Activated CD8-positive, alpha-beta memory T cell treated with anti-CD3 and anti-CD28 coated beads, Interleukin-2, amount 50 U/mL, for 1 hour (primary cell): ENCODE data around the gene KRR1.

Source experiments
- DNase-seq: peaks from one replicate; pipeline ENCODE4 v3.0.0-alpha.2; 2020; ENCODE audit errors: extremely low read depth

Gene KRR1

DNA sequence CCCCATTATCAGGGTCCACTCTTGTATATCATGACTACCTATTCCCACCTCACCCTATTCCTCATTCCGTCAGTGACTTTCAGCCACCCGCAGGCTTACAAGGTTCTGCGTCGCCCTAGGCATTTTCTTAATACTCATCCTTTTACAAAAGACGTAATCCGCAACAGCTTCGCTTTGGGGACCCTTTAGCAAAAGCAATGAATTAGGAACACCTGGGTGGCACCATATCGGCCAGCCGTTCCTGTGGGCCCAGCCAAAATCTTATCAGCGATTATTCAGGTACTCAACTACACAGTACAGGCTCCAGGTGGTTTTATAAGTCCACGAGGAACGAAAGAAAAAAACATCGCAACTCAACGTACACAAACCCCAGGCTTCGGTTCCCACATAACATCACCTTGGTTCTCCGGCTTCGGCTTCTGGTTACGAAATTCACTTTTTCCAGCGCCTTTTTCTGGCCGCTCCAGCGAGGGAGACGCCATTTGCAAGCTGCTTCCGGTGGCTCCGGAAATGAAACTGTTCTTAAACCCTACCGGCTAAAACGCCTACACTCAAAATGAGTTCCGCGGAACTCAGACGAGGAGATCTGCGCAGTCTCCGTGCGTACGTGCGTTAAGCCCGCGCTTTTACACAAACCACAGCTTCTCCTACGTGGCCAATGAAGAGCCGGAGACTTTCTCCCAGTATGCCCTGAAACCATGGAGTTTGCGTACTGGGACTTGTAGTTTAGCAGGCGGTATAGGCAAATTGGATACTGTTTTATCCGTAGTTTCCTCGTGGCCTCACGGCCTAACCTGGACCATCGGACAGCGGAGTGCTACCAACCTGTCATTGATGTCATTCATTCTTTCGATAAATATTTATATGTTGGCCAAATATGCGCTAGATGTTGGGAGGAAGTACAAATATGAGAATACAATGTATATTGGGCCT is at the start of gene KRR1:
Gene KRR1, minus strand, starts transcription at position 494 of the 933 bp plus-strand sequence. Its CDS starts 12 bp downstream, at position 482.
- DNase-seq: peak; percentile 81

DNA sequence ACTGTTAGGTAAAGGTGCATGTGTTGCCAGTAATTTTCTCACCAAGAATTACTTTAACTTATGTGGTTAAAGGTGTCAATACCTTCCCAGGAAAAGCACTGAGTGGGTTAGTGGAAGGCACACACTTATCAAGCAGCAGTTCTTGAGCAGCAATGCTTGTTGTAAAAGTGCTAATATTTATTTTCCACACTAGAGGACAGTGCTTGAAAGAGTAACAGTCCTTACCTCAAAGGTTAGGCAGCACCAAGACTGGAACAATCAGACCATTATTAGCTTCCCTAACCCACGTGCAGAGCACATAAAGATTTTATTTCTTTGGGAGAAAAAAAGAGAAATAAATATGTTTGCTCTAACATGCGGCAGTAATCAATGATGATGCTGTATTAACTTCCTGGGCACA is 48.8 kb upstream of the KRR1 start:
- no peak for DNase-seq

DNA sequence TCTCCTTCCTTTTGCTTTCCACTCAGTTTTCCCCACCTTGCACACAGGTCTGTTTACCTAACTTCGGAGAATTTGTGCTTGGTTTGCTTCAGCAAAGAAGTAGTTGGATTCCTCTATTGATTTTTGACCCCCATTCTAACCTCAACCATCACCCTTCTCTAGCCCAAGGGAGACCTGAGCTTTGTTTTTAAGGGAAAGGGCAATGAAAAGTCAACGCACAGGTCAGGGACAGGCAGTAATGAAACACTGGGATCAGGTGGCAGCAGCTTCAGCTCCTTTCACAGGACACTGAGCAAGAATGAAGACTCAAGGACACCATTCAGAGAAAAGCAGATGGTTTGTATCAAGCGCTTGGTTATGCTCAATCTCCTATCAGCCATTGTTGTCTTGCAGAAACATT is 46.9 kb upstream of the KRR1 start:
- DNase-seq: no peak

DNA sequence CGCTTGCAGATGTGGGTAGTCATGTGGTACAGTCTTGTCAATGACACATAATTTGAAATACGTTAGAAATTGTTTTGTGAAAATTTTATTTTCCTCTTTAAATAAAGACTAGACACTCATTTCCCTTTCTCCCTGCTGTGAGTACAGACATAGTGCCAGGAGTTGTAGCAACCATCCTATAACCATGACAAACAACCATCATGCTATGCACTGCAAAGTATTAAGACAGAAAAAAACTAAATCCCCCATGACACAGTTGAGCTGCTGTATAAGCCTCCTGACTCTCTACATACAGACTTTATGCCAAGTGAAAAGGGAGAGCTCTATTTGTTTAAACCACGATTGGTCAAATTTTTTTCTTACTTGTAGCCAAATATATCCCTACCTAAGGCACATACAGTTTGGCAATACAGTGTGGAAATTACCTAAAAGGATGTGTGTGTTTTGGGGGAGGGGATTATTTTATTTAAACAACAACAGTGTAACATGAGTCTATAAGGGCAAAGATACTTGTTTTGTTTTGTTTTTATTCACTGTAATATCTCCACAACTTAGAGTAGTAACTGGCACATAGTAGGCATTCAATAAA is 45.0 kb upstream of the KRR1 start:
- no peak for DNase-seq

DNA sequence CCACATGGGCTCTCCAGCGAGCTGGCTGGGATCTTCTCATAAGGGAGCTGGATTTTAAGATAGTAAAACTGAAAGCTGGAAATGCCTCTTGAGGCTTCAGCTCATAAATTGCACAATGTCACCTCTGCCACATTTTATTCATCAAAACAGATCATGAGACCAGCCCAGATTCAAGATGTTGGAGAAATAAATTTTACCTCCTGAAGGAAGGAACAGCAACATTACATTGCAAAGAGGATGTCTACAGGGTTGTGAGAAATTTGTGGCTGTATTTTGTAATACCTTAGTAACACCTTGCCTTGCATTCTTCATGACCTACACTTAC is 43.1 kb upstream of the KRR1 start:
- DNase-seq: no peak

DNA sequence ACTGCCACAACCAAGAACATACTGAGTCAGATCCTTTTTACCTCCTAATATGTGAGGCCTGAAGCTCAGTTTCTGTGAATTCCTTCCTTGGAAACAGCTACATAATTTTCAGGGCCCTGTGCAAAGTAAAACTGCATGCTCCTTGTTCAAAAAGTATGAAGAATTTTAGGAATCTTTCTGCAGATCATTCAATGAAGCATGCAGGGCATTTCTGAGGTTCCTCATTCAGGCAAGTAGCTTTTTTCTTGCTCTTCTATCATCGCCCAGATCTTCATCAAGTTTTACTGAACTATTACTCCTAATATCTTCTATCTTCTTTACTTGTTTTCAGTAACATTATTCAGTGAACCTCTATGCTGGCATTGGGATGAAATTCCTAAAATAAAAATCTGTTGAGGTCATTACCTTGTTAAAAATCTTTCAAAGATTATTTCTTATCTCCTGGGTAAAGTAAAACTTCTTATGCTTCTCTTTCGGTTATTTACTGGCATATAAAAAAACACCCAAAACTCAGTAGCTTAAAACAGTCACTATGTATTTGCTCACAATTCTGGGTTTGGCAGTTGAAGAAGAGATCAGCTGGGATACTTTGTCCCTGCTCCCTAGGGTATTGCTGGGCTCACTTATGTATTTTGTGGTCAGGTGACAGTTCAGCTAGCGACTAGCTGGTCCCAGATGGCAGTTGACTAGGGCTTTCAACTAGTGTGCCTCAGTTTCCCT is 42.6 kb upstream of the KRR1 start:
- no peak for DNase-seq

DNA sequence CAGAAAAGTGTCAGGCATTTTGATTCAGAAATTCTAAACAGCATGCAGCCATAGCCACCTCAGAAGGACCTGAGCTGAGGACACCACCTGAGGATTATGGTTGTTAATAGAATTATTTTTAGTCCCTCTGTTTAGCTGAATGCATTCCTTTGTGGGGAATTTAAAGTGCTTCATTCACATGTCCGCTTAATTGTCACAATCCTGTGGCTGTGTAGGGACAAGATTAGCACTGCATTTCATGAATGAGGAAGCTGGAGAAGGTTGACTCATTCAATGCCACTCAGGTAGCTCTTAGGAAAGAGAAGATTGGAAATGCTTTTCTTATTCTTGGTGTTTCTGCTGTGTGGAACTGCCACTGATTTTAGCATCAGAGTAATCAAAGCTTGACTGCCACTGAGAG is 42.0 kb upstream of the KRR1 start:
- DNase-seq: no peak

DNA sequence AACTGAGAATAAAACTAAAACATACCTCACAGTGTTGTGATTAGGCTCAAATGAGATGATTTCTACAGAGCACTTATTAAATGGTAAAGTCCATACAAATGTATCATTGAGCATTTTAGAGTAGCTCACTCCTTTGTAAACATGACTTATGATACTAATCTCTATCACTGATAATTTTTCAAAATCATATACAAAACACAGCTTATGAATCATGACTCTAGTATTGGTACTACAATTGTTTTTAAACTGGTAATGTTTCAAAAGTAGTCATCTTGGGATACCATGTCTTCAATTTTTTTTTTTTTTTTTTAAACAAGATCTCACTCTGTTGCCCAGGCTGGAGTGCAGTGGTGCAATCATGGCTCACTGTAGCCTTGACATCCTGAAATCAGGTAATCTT is 40.1 kb upstream of the KRR1 start:
- DNase-seq: no peak

DNA sequence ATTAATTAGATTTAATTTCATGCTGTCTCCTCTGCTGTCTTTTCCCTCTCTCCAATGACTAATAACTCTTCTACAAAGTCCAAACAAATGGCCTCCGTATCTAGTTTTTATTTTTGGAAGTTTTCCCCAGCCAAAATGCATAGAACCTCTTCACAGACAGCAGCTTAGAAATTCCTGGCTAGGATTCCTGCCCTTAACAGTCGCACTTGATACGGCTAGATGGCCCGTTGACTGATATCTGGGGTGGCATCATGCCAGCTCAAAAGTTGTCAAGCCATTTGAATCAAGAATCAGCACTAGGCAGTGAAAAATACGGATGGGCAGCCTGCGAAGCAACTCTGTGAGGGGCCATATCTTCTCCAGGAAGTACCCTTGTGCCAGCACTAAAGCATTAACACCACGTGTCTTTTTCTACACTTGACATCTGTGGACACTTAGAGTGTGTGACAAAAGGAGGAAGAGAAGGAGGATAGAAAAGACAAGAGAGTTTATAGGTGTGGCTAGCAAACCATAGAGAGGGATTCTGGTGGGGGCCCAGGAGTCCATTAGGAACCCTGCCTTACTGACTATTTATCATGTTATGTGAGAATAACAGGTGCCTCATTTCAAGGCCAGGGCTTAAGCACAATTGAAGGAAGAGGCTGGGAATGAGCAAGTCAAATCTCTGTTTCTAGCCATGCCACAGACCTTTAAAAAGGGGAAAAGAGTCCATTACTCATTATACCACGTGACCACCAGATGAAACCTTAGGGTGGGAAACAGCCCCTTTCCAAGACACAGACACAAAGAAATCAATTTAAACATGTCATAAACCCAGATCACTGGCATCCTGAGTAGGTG is 39.2 kb upstream of the KRR1 start:
- DNase-seq: no peak

DNA sequence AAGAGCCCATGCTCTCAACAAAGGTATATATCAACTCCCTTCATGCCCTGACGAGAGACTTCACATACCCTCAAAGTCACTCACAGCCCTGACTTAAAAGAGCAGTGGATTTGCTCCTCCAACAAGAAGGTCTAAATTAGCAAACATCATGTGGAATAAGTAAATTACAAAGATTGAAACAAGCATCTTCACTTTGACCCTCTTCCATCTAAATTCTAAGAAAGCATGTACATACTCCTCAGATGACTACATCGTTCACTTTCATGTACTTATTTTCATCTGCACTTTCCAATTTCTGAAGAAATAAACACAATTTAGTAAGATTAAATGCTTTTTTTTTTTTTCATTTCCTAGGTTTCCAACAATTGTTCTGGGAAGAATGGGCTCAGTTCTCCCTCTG is 38.6 kb upstream of the KRR1 start:
- DNase-seq: no peak

DNA sequence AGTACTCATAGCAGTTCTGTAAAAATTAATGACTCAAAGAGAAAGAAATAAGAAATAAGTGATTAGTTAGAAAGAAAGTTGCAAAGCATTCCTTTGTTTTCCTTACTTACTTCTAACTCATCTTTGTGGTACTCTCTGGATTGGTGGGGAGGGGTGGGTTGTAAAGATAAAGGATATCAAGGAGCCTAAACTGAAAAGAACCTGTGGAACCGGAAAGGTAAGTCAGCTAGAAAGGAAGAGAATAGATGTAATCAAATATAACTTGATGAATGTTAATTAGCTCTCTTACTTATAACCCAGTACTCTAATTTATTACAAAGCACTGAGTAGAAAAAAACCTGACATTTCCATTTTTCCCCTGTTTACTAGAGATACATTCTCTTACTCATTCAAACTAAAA is 37.5 kb upstream of the KRR1 start:
- no peak for DNase-seq

DNA sequence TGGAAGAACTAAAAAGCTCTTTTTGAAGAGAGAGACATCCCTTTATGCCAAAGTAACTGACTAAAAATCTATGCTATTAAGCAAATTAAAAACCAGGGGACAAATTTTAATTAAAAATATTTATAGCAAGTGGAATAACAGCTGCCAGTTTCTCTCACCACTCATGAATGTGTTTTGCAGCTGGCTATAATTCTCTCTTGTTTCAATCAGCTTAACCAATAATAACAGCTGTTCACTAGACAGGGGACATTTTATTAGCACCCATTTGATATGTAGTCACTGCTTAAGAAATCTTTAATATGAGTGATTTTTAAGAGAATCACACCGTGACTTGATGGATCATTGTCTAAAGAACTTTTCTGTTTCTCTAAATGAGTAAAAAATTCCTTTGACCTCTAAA is 34.2 kb upstream of the KRR1 start:
- no peak for DNase-seq

DNA sequence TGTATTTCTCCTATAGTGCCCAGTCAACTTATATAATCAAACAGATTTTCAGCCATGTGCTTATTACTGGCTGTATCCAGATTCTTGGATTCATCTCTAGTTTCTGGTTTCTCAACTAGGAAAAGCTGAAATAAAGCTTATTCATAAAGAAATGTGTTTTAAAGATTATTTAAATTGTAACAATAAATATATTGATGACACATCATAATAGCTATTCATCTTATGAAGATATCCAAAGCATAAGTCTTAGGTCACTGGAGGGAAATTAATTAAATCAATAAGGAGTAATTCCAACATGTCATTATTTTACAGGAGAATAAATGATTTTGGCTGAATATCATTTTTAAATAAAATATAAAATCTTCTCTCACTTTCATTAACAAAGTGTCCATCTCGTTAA is 32.1 kb upstream of the KRR1 start:
- no peak for DNase-seq

DNA sequence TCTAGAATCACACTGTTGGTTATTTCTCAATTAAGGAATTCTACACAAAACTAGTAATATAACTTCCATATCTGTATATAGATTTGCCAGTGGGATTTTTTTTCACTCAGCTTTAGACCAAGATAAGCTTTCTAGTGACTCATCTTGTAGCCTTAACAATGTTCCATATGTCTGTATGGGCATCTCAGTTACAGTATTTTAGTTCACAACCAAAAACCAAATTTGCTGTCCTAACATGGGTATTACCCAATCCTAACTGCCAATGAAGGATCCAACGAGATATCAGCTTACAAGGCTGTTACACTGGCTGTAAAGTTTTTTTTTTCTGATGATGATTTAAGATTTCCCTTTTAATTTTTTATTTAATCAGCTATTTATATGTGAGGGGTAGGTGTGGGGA is 31.5 kb upstream of the KRR1 start:
- DNase-seq: no peak

DNA sequence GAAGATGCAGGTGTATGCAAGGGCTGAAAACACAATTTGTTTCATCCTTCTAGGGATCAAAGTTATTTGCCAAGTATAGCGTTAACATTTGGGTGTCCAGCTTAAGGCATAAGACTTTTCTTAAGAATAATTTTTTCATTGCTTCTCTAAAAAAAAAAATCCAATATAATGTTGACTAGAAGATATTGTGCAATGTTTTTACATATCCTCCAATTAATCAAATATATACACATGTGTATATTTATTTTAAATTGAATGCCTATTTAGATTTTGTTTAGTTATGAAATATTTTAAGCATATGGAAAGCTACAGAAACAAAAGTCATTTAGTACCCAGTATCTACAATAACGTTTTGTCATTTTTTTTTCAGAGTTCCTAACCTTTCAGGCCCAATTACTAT is 28.5 kb upstream of the KRR1 start:
- no peak for DNase-seq

DNA sequence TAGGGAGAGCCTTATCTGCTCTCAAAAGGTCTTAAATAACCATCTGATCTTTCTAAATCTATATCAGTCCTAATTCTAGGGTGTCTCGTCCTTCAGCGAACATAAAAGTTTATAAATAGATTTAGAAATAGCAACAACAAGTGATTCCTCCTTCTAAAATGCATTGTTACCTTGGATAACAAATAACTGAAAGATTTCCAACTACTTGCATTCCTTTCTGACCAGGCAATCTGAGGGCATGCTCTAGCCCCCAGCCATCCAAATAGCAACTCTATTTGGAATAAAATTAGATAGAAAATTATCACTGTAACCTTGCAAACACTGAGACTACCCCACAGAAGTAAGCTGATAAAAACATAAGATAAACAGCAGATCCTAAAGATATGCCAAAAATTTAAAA is 21.8 kb upstream of the KRR1 start:
- DNase-seq: no peak

DNA sequence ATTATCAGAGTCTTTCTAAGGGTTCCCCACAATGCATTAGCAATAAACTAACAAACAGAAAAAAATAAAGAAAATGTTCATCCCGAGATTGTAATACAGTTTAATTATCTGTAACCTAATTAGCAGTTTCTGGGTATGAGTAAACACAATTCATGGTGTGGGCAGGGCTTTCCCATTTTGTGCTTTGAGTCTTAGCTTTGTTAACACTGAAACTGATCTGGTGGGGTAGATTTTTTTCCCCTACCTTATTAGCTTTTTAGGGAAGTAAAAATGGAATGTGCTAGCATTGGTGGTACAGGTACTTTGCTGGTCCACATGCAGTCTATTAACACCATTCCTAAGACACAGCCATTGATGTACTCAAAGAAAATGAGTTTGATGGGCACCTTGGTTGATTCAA is 18.4 kb upstream of the KRR1 start:
- no peak for DNase-seq

DNA sequence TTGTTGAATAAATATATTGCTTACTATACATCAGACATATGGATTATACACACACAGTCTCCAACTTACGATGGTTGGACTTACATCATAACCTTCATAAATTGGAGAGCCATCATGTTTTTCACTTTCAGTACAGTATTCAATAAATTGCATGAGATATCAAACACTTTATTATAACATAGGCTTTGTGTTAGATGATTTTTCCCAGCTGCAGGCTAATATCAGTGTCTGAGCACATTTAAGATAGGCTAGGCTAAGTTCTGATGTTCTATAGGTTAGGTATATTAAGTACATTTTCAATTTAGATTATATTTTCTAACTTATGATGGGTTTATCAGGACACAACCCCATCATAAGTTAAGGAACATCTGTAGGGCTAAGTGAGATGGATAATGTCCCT is 17.9 kb upstream of the KRR1 start:
- DNase-seq: no peak

DNA sequence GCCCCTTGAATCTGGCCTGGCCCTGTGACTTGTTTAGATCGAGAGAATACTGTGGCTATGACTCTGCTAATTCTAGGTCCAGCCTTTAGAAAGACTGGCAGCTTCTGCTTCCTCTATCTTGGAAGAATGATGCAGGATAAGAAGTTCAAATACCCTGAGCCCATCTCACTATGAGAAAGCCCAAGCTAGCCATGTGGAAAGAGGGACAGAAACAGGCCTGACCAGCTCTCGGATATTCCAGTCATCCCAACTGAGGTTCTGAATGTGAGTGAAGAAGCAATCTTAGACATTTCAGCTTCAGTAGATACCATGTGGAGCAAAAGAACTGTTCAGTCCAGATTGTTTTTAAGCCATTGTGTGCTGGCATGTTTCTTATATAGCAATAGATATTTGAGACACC is 17.3 kb upstream of the KRR1 start:
- DNase-seq: no peak

DNA sequence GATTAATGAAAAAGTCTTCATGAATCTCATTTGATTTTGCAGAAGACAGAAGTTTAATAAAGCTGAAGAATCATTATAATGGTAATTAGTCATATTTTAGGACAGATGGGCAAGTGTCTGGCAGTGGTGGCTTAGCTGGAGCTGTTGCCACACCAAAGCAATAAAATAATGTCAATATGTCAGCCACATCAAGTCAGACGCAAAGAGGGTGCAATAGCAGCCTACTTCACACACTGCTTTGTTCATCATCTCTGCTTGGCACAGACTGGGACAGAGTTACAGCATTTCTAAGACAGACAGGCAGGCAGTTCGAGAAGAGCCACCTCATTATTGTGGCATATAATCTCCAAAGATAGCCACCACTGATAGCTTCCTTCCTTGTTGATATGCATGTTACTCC is 16.9 kb upstream of the KRR1 start:
- DNase-seq: no peak

DNA sequence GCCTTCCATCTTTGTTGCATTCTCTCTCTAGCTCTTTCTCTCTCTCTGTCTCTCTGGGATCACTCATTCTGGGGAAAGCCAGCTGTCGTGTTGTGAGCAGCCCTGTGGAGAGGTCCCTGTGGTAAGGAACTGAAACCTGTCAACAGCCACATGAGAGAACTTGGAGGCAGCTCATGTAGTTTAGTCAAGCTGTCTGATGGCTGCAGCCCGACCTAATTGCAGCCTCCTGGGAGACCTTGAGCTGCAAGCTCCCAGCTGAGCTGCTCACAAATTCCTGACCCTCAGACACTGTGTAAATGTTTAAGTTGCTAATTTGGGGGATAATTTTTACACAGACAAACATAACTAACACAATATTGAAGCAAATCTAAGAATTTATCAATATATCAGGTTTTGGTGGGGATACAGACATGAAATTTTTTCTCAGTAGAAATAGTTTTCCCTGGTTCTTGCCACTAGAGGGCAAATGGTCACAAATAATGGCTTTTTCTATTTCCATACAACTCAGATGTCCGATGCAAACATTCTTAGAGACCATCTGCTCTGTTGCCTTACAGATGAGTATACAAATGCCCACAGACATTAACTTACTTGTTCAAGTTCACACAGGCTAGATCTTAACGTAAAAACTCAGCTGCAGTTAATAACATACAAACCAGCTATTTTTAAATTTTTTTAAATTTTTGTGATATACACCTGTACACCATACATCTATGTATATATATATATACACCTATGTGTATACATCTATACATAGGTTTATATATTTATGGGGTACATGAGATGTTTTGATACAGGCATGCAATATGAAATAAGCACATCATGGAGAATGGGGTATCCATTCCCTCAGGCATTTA is 15.5 kb upstream of the KRR1 start:
- no peak for DNase-seq
